Smooth muscle cell of bladder (primary cell): ENCODE data around the gene AP1S3. TPM values are rescaled to one million over a fixed set of nuclear protein-coding genes. Genes with fewer than 3 reads are reported as not detected.

Experiments used
- total RNA-seq: library from RNA; depleted of rRNA; stranded (reverse); fragments of >200 nt; gene quantifications from 2 replicates; pipeline ENCODE4 v1.2.3, GENCODE V29; 2014

The AP1S3 gene
- total RNA-seq: 3.4 and 5.9 TPM in 2 replicates

DNA sequence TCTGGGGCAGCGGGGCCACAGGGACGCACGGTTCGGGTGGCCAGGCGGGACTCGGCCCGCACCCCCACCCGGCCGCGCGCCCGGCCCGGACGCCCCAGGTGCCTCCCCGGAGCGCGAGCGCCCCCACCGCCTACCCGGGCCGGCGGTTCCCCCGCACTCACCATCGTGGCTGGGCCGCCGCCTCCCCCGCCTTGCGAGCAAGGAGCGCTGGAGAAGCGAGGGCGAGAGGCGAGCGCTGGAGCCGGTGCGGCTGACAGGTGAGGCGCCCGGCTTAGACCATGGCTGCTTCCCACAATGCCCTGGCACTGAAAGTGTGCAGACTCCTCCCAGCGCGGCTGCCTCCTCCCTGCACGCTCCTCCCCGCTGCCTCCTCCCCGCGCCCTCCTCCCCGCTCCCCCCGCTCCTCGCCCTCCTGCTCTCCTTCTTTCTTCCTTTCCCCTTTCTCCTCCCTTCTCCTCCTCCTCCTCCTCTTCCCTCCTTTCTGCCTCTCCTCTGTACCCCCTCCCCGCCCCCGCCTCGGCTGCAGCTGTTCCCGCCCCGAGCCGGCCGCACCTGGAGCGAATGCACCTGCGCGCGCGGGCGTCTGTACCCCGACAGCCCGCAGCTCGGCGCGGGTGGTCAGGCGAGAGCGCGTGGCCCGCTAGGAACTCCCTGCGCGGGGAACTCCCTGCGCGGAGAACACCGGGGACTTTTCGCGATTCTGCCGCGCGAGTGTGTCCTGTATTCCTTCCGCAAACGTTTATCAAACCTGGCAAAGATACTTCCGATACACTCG lies at the start of gene AP1S3:
AP1S3 (minus strand) TSS at position 296 of the 775 bp plus-strand sequence; CDS start at position 164, 132 bp downstream.

Other genes with a start within 250 kb of the AP1S3 start
- gene SCG2, start 235.2 kb downstream of the AP1S3 start, total RNA-seq: 2.1 and 3.3 TPM in 2 replicates
- 138 and 158 TPM in 2 replicates for gene WDFY1, start 107.8 kb upstream of the AP1S3 start, total RNA-seq
- gene MRPL44, start 119.9 kb upstream of the AP1S3 start, total RNA-seq: 25.5 and 25.7 TPM in 2 replicates
- gene SERPINE2, start 201.7 kb upstream of the AP1S3 start, total RNA-seq: 376 and 786 TPM in 2 replicates